Measurements from ENCODE around the gene IQGAP2. TPM values are rescaled to one million over a fixed set of nuclear protein-coding genes. Genes with fewer than 3 reads are reported as not detected.

Gene IQGAP2
- total RNA-seq, 2 donors from 2014 or later, result 15.3 to 17.6 TPM

- peak overlapping the region; percentile 81 for H3K4me3 ChIP-seq
- ATAC-seq (ENCODE audit: insufficient number of reproducible peaks, low FRiP score, low read depth), result no peak
- no peaks in the 10 kb centered on the region for H3K27me3 ChIP-seq (replicated peaks; ENCODE audit: insufficient read depth)
- no peak for DNase-seq (ENCODE audit: low spot score)
- no peak for TF ChIP-seq CTCF (IDR thresholded peaks at IDR 0.05)
- no peaks in the 10 kb centered on the region for H3K9me3 ChIP-seq
- peaks cover 0 to 12% of the 10 kb centered on the region in 2 donors for H3K4me1 ChIP-seq (ENCODE audit: control insufficient read depth in 1 of 2, low read depth in 2 of 2)
- no peaks in the 10 kb centered on the region for H3K36me3 ChIP-seq
- no peak overlapping the region for H3K27ac ChIP-seq
These were observed 314.4 kb downstream of the IQGAP2 start for GRCh38 chr5:76717222-76718083.

- H3K36me3 ChIP-seq, result no peaks in the 10 kb centered on the region
- peaks cover 0 to 12% of the 10 kb centered on the region in 2 donors for H3K4me1 ChIP-seq (ENCODE audit: control insufficient read depth in 1 of 2, low read depth in 2 of 2)
- no peak overlapping the region for H3K27ac ChIP-seq
- H3K4me3 ChIP-seq, result peak overlapping the region; percentile 81
- H3K27me3 ChIP-seq (replicated peaks; ENCODE audit: insufficient read depth), result no peaks in the 10 kb centered on the region
- no peak for ATAC-seq (ENCODE audit: insufficient number of reproducible peaks, low FRiP score, low read depth)
- TF ChIP-seq CTCF (IDR thresholded peaks at IDR 0.05), result no peak
- no peaks in the 10 kb centered on the region for H3K9me3 ChIP-seq
- no peak for DNase-seq (ENCODE audit: low spot score)
These were observed 315.3 kb downstream of the IQGAP2 start for GRCh38 chr5:76718381-76718832.

- Histone ChIP-seq H3K4me3 (no peak overlapping the region), H3K27me3 (replicated peaks; ENCODE audit: insufficient read depth) (no peaks in the 10 kb centered on the region), H3K4me1 (ENCODE audit: control insufficient read depth in 1 of 2, low read depth in 2 of 2) (peaks cover 0 to 12% of the 10 kb centered on the region in 2 donors), H3K36me3 (no peaks in the 10 kb centered on the region), H3K27ac (no peak overlapping the region), H3K9me3 (no peaks in the 10 kb centered on the region)
- DNase-seq (ENCODE audit: low spot score), result no peak
- no peak for ATAC-seq (ENCODE audit: insufficient number of reproducible peaks, low FRiP score, low read depth)
- TF ChIP-seq CTCF (IDR thresholded peaks at IDR 0.05), result no peak
These were observed 315.8 kb downstream of the IQGAP2 start for GRCh38 chr5:76718880-76719279.

- Histone ChIP-seq H3K27ac (no peak overlapping the region), H3K9me3 (no peaks in the 10 kb centered on the region), H3K27me3 (replicated peaks; ENCODE audit: insufficient read depth) (no peaks in the 10 kb centered on the region), H3K4me1 (ENCODE audit: control insufficient read depth in 1 of 2, low read depth in 2 of 2) (peaks cover 0 to 12% of the 10 kb centered on the region in 2 donors), H3K4me3 (no peak overlapping the region), H3K36me3 (no peaks in the 10 kb centered on the region)
- TF ChIP-seq CTCF (IDR thresholded peaks at IDR 0.05), result no peak
- DNase-seq (ENCODE audit: low spot score), result no peak
- ATAC-seq (ENCODE audit: insufficient number of reproducible peaks, low FRiP score, low read depth), result no peak
These were observed 318.0 kb downstream of the IQGAP2 start for GRCh38 chr5:76720988-76721569.

- DNase-seq (ENCODE audit: low spot score), result no peak
- H3K27me3 ChIP-seq (replicated peaks; ENCODE audit: insufficient read depth), result no peaks in the 10 kb centered on the region
- TF ChIP-seq CTCF (IDR thresholded peaks at IDR 0.05), result no peak
- H3K9me3 ChIP-seq, result no peaks in the 10 kb centered on the region
- H3K36me3 ChIP-seq, result no peaks in the 10 kb centered on the region
- H3K4me1 ChIP-seq (ENCODE audit: control insufficient read depth in 1 of 2, low read depth in 2 of 2), result no peaks in the 10 kb centered on the region
- no peak overlapping the region for H3K27ac ChIP-seq
- H3K4me3 ChIP-seq, result no peak overlapping the region
- ATAC-seq (ENCODE audit: insufficient number of reproducible peaks, low FRiP score, low read depth), result no peak
These were observed 320.2 kb downstream of the IQGAP2 start for GRCh38 chr5:76723266-76723665.
